NCI-H2171 (cell line): ENCODE results near the gene CANT1.

Experiments
- DNase-seq: peaks from one replicate; lab custom pipeline; 2025; lab: John Stamatoyannopoulos, UW

CANT1 gene

GRCh38 chr17:78995761-78996451 is 13.7 kb downstream of the CANT1 start:
- DNase-seq: no peak

DNA sequence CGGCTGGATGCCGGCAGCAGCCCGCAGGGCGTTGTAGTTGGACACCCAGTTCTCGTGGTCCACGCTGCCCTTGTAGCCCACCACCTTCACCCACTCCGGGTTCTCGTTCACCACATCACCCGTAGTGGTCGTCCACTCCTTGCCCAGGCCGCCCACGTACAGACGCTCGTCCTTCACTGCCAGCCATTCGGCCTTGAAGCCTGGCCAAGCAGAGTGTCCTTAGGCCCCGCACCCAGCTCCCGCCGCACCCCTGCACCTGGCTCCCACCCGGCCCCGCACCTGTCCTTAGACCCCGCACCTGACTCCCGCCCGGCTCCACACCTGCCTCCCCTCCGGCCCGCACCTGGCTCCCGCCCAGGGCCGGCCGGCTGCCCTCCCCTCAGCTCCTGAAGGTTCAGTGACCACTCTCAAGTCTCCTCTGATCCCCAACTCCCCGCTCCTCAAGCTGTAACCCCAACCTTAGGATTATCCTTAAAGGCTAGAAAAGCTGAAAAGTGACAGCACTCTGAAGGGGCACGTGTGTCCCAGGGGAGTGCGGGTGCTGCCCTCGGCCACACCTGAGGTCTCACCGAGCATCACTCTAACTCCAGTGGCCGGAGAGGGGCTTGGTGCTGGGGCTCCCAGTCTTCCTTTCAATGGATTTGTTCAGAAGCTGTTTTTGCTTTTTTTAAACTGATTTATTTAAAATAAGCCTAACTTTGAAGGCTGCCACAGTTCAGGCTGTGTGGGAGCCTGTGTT is 14.4 kb downstream of the CANT1 start:
- DNase-seq: no peak

DNA sequence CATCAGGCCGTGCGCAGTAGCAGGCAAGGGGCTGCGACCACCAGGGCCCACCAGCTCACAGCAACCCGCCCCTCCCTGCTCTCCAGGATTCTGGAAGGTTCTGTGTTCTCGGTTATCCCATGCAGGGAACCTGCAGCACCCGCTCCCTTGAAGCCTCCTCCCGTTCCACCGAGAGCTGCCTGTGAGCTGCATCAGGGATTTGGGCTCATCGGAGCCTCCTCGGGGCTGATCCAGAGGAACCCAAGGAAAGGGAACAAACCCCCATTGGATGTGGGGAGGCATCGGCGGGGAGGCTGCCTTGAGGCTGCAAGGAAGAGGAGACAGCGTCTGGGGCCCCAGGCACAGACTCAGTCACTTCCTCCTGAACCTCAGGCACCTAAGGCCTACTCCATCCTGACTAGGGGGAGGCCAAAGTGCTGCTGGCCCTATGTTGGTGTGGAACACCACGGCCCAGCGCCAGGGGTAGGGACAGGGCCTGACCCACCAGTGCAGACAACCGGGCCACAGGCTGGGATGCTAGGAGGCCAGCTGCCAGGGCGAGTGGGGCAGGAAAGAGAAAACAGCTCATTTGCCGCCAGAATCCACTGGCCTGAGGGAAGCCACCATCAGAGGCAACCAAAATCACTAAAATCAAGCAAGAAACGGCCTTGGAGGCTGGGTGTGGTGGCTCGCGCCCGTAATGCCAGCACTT is 15.4 kb downstream of the CANT1 start:
- no peak for DNase-seq

DNA sequence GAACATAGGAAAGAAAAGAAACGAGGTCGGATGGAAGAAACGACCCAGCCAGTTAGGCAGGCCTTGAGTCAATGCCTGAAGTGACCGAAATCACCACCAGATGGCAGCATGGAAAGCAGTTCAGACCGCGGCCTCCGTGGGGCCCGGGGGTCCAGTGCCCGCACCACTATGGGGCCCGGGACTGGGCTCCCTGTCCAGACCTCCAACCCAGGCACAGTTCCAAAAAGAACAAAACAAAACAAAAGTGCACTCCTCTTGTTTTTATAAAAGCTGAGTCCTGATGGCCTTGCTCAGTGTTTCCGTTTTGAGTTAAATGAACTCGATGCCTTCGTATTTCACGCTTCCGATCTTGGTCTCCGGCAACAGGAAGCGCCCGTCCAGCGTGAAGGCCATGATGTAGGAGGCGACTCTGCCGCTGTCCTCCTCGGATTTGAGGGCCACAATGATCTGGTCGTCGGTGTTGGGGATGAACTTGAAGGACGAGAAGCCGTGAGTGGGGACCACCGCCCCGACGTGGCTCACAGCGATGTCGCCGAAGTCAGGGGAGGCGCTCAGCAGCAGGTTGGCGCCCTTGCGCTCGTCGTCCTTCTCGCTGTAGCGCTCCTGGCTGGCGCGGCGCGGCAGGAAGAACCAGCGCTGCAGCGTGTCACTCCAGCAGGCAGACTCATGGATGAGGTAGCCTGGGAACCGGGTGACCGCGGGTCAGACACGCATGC is 16.2 kb downstream of the CANT1 start:
- DNase-seq: no peak

DNA sequence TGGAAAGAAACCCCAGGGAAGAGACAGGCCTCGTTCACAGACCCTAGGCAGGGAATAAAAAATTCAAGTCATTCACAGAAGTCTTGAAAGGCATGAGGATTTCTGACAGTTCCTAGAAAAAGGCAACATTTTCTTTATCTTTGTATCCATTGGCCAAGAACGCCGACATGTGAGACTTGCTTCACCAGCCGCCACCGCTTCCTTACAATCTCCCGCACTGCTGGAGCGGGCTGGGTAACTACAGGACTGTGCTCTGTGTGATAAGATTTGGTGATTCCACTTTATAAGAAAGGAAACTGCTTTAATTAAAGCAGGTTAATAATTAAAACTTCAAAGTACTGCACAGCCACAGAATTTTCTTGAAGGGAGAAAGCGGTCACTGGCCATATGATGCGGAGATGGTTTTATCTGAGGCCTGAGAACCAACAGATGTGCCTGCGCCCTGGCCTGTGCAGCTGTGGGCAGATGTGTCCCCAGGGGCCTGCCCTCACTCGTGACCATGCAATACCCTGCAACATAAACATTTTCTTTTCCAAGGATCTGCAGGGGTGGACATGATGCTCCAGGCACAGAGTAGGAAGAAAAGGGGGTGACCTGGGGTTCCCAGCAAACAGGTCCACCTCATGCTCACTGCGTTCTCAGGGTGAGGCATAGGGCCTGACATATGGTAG is 16.9 kb downstream of the CANT1 start:
- no peak for DNase-seq

GRCh38 chr17:78991906-78992532 is 17.5 kb downstream of the CANT1 start:
- no peak for DNase-seq

DNA sequence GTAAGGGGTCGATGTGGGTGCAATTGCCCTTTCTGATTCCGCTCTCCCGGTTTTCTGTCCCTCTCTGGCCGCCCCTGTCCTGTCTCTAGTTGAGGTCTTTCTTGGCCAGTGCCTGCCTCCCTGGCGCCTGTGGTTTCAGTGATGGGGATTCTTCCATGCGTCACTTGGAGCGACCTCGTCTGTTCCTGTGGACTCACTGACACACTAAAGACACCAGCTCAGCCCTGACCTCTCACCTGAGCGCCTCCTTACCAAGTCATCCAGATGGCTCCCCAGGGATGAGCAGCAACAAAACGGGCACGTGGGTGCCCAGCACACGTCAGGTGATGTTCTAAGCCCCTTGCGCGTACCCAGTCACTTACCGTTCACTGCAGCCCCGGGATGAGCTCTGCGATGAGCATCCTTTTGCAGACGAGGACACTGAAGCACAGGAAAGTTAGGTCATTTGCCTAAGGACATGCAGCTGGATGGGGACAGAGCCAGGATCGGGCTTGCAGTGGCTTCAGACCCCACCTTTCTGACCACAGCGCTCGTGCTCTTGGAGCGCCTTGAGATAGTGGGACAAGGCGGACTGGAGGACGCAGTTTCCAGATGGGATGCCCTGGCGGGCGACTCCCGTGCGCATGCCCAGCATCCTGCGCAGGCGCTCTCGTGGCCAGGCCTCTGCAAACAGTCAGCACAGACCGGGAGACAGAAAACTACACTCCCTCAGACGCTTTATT is 18.4 kb downstream of the CANT1 start:
- DNase-seq: no peak

DNA sequence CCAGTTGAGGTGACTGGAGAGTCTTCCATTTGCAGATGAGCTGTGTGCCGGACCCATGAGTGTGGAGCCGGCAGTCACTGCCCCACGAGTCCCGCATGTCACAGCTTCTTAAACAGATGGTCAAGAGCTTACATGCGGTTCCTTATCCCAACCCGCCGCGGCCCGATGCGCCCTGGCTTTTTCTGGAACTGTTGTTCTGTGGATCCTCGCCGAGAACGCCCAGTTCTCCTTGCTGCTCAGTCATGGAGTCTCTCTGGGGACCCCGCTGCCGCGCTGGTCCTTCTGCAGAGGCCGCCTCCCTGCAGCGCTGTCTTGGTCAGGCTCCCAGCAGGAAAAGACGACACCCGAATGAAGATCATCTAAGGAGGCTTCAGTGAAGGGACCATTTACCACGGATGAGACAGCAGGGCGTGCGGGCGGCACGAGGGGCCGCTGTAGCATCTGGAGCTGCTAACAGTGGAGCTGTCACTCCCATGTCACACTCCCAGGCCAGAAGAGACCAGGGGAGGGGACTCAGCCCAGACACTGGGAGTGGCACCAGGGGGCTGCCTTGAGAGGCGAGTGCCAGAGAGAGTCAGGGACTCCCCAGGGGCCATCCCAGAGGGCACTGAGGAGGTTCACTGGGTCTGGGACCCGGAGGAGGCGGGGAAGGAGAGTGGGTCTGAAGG is 19.1 kb downstream of the CANT1 start:
- DNase-seq: no peak

GRCh38 chr17:78988152-78988551 is 21.4 kb downstream of the CANT1 start:
- no peak for DNase-seq

DNA sequence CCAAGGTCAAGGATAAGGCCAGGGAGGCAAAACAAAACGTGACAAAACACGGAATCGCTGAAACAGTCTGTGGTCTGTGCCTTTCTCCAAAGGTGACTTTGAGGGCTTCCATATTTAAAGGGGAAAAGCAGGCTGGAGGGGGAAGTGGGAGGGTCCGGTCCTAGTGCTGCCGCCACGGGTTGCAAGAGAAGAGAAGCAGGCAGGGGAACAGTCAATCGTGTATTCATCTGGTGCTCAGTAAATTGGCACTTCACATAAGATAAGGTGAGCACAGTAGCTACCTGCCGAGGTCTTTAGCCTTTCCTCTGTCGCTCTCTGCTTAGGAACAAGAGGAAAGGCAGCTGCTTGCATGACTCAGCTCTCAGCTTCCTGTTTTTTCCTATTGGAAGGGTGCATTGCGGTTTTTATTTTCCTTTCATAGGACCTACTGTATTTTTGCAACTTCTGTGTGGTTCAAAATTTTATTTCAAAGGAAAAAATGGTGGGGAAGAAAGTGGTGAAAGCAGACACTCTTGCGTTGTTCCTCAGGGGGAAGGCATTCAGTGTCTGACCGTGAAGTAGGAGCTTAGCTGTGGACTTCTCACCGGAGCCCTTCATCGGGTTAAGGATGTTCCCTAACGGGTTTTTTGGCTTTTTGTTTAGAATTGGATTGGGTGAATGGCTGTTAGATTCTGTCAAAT is 22.8 kb downstream of the CANT1 start:
- no peak for DNase-seq

DNA sequence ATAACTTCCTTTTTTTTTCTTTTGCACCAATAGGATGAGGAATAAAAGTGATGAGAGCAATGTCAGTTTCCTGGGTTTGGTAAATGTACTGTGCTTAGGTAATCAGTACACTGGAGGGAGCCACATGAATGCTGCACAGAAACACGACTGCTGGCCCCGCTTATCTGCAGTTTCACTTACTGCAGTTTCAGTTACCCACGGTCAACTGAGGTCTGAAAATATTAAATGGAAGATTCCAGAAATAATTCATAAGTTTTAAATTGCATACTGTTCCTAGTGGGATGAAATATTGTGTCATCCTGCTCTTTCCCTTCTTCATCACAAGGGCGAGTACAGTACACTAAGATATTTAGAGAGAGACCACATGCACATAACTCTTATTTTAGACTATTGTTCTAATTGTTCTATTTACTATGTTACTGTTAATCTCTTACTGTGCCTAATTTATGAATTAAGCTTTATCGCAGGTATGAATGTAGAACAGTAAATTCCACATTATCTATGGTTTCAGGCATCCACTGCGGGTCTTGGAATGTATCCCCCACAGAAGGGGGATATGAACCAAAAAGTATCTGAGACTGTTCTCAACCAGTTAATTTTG is 23.4 kb downstream of the CANT1 start:
- no peak for DNase-seq

DNA sequence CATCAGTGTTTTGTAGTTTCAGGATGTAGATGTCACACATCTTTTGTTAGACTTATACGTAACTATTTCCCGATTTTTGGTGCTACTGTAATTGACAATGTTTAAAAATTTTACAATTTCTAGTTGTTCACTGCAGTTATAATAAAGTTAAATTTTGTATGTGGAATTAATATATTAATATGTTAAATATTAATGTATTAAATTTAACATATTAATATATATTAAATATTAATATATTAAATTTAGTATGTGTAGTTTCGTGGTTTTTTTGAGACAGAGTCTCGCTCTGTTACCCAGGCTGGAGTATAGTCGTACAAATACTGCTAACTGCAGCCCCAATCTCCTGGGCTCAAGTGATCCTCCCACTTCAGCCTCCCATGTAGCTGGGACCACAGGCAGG is 24.2 kb downstream of the CANT1 start:
- no peak for DNase-seq

GRCh38 chr17:78981010-78981888 is 28.3 kb downstream of the CANT1 start:
- no peak for DNase-seq

GRCh38 chr17:78980624-78980972 is 29.0 kb downstream of the CANT1 start:
- no peak for DNase-seq

DNA sequence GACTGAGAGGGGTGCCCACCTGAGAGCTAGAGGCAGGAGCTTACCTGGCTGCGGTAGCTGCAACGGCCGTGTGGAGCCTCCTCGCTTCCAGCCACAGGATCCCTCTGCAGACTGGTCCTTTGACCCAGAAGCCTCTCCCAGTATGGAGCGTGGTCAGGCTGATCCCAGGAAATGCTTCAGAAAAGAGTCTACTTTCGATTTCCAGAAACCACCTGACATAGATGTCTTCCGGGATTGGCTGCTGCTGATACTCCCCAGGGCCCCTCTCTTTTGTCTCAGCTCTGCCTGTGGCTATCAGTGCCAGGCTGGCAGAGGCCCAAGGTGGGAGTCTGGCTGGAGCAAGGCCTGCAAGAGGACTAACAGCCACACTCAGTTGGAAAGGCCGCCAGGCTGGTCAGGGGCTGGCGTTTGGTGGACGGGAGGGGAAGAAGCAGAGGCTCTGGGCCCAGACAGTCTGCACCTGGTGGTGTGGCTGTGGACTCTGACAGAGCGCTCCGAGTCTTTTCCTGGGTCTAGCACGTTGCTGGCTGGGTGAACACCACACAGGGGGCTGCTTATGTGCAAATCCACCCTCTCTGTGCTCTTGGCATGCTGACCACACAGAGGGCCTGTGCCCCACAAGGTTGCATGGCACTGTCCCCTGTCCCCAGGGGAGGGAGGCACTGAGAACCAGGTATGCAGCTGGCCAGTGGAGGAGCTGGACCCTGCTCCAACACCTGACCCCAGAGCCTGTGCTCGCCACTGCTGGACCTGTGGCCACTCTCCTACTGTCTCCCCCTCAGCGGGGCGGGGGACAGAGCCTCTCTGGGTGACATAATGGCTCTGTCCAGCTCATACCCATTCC is 29.6 kb downstream of the CANT1 start, which contains the start of gene LGALS3BP:
Gene LGALS3BP (minus strand): TSS at position 144 of the 844 bp plus-strand sequence. CDS start 2,732 bp downstream, outside the sequence.
- peak; percentile 58 for DNase-seq

DNA sequence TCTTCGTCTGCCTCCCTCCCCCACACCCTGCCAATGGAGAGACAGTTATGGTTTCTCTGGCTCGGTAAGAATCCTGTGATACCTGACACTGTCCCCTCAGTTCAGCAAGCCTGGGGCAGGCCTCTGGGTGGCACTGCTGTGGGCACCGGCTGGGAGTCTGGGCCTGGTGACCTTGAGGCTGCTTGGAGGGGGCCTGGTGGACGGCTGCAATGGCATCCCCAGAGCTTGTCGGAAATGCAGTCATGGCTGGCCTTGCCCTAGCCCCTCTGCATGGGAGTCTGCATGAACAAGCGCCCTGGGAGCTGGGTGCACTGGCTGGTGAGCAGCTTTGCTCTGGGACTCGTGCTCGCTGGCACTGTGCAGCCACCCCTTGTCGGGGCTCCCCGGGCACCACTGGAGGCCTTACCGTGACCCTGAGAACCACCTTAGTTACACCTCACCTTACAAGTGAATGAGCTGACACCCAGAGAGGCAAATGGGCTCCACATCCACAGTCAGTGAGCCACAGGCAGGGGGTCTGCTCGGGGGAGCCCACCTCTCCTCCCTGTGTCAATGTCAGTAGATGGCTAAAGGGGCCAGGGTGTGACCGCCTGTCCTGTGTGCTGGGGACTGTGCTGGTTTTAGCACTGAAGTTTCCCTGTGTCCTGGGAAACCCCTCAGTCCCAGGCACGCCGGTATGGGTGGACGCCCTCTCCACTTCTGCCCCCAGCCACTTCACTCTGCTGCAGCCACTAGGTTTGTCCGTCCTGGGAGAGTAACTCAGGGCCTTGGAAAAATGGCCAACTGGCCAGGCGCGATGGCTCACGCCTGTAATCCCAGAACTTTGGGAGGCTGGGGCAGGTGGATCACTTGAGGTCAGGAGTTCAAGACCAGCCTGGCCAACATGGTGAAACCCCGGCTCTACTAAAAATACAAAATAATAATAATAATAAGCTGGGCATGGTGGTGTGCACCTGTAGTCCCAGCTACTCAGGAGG is 31.3 kb downstream of the CANT1 start:
- no peak for DNase-seq
